H9 (cell line): ENCODE results near the gene SEMA5A. TPM values are rescaled to one million over a fixed set of nuclear protein-coding genes. Genes with fewer than 3 reads are reported as not detected.

Experiments used
- DNase-seq: peaks from one replicate; pipeline ENCODE4 v3.0.0-alpha.2; 2017
- H2AFZ ChIP-seq: one replicate; pipeline ENCODE4 v1.6.1; 2013; ENCODE audit warnings: mild to moderate bottlenecking, low read length, control low read depth, moderate library complexity
- H2AK5ac ChIP-seq: 2 replicates; pipeline ENCODE4 v1.6.1; 2013; ENCODE audit warnings: low read length, control low read depth, mixed read lengths; ENCODE audit not compliant: insufficient read length
- H2BK120ac ChIP-seq: one replicate; pipeline ENCODE4 v1.6.1; 2013; ENCODE audit warnings: low read depth, mild to moderate bottlenecking, low read length, control low read depth, inconsistent platforms; ENCODE audit not compliant: poor library complexity, severe bottlenecking
- H2BK12ac ChIP-seq: 2 replicates; pipeline ENCODE4 v1.6.1; 2013; ENCODE audit warnings: low read length, control low read depth, mixed read lengths, low read depth; ENCODE audit not compliant: insufficient read length
- H2BK15ac ChIP-seq: 2 replicates; pipeline ENCODE4 v1.6.1; 2013; ENCODE audit warnings: low read depth, low read length, control low read depth
- H2BK20ac ChIP-seq: one replicate; pipeline ENCODE4 v1.6.1; 2013; ENCODE audit warnings: low read depth, mild to moderate bottlenecking, low read length, control low read depth, inconsistent platforms; ENCODE audit not compliant: poor library complexity, severe bottlenecking
- H2BK5ac ChIP-seq: 2 replicates; pipeline ENCODE4 v1.6.1; 2013; ENCODE audit warnings: low read length, control low read depth, mixed read lengths; ENCODE audit not compliant: insufficient read length
- H3K14ac ChIP-seq: 2 replicates; pipeline ENCODE4 v1.6.1; 2013; ENCODE audit warnings: low read length, control low read depth; ENCODE audit not compliant: insufficient read depth
- H3K18ac ChIP-seq: 2 replicates; pipeline ENCODE4 v1.6.1; 2013; ENCODE audit warnings: low read depth, mild to moderate bottlenecking, mixed read lengths, low read length, control low read depth; ENCODE audit not compliant: insufficient read length
- H3K23ac ChIP-seq: 2 replicates; pipeline ENCODE4 v1.6.1; 2013; ENCODE audit warnings: low read length, control low read depth, mixed read lengths, low read depth; ENCODE audit not compliant: insufficient read length
- H3K23me2 ChIP-seq: 2 replicates; pipeline ENCODE4 v1.6.1; 2013; ENCODE audit warnings: low read depth, mild to moderate bottlenecking, mixed read lengths, low read length, control low read depth; ENCODE audit not compliant: insufficient read length, poor library complexity, severe bottlenecking
- H3K27ac ChIP-seq: 2 replicates; pipeline ENCODE4 v1.5.1; 2013; ENCODE audit warnings: low read length, control low read depth, mixed read lengths, low read depth; ENCODE audit not compliant: insufficient read length
- H3K27me3 ChIP-seq: 2 replicates; pipeline ENCODE4 v1.6.1; 2013; ENCODE audit warnings: low read length, control low read depth, inconsistent platforms; ENCODE audit not compliant: insufficient read depth
- H3K4ac ChIP-seq: 2 replicates; pipeline ENCODE4 v1.6.1; 2013; ENCODE audit warnings: low read depth, mild to moderate bottlenecking, control low read depth, inconsistent platforms, low read length, moderate library complexity
- H3K4me1 ChIP-seq: 2 replicates; pipeline ENCODE4 v1.6.1; 2013; ENCODE audit warnings: low read length, control low read depth, inconsistent platforms; ENCODE audit not compliant: insufficient read depth
- H3K4me2 ChIP-seq: 2 replicates; pipeline ENCODE4 v1.6.1; 2013; ENCODE audit warnings: low read length, control low read depth, mixed read lengths; ENCODE audit not compliant: insufficient read length, insufficient read depth
- H3K56ac ChIP-seq: 2 replicates; pipeline ENCODE4 v1.6.1; 2013; ENCODE audit warnings: low read depth, mild to moderate bottlenecking, mixed read lengths, low read length, control low read depth; ENCODE audit not compliant: insufficient read length
- H3K79me1 ChIP-seq: 2 replicates; pipeline ENCODE4 v1.6.1; 2013; ENCODE audit warnings: low read depth, mild to moderate bottlenecking, moderate library complexity, low read length, control low read depth, inconsistent platforms; ENCODE audit not compliant: insufficient read depth, poor library complexity, severe bottlenecking
- H3K79me2 ChIP-seq: 2 replicates; pipeline ENCODE4 v1.6.1; 2013; ENCODE audit warnings: low read length, control low read depth, inconsistent platforms; ENCODE audit not compliant: insufficient read depth
- H3K9ac ChIP-seq: 2 replicates; pipeline ENCODE4 v1.6.1; 2013; ENCODE audit warnings: low read length, control low read depth, mixed read lengths; ENCODE audit not compliant: insufficient read length; ENCODE audit errors: extremely low read depth
- H3K9me3 ChIP-seq: one replicate; pipeline ENCODE4 v1.6.1; 2013; ENCODE audit warnings: low read depth, low read length, inconsistent platforms; ENCODE audit not compliant: control insufficient read depth
- H3T11ph ChIP-seq: one replicate; pipeline ENCODE4 v1.6.1; 2013; ENCODE audit warnings: mild to moderate bottlenecking, low read length, control low read depth, inconsistent platforms
- H4K20me1 ChIP-seq: one replicate; pipeline ENCODE4 v1.6.1; 2013; ENCODE audit not compliant: control insufficient read depth, insufficient read length, insufficient read depth
- H4K5ac ChIP-seq: 2 replicates; pipeline ENCODE4 v1.6.1; 2013; ENCODE audit warnings: low read depth, mild to moderate bottlenecking, mixed read lengths, low read length, control low read depth; ENCODE audit not compliant: insufficient read length
- H4K8ac ChIP-seq: replicated peaks from 2 replicates; pipeline ENCODE4 v1.6.1; 2013; ENCODE audit warnings: low read length, control low read depth, mixed read lengths, low read depth; ENCODE audit not compliant: insufficient read length
- H4K91ac ChIP-seq: 2 replicates; pipeline ENCODE4 v1.6.1; 2013; ENCODE audit warnings: low read depth, mild to moderate bottlenecking, moderate library complexity, mixed read lengths, low read length, control low read depth; ENCODE audit not compliant: insufficient read length
- H3K27ac Mint-ChIP-seq, 3 experiments: 2 replicates in 2 of 3; 3 replicates in 1 of 3; pipeline ENCODE4 v1.8.0; 2020 to 2021; ENCODE audit warnings: mixed read lengths in 3 of 3, mild to moderate bottlenecking in 1 of 3, moderate library complexity in 1 of 3
- H3K27me3 Mint-ChIP-seq: 2 replicates; pipeline ENCODE4 v1.8.0; 2021; ENCODE audit warnings: low read depth, mild to moderate bottlenecking, moderate library complexity, mixed read lengths
- H3K36me3 Mint-ChIP-seq, 3 experiments: 2 replicates in 2 of 3; 3 replicates in 1 of 3; pipeline ENCODE4 v1.8.0; 2020 to 2021; ENCODE audit warnings: low read depth in 3 of 3, mixed read lengths in 3 of 3; ENCODE audit not compliant: insufficient read depth in 1 of 3
- H3K4me1 Mint-ChIP-seq, 2 experiments: 2 replicates each; pipeline ENCODE4 v1.8.0; 2020; ENCODE audit warnings: mixed read lengths in 2 of 2
- H3K4me3 Mint-ChIP-seq, 2 experiments: 2 replicates in 1 of 2; 3 replicates in 1 of 2; pipeline ENCODE4 v1.8.0; 2020 to 2021; ENCODE audit warnings: mild to moderate bottlenecking in 2 of 2, mixed read lengths in 2 of 2, moderate library complexity in 1 of 2
- H3K9me3 Mint-ChIP-seq, 2 experiments: 2 replicates in 1 of 2; 3 replicates in 1 of 2; pipeline ENCODE4 v1.8.0; 2020; ENCODE audit warnings: mild to moderate bottlenecking in 2 of 2, mixed read lengths in 2 of 2, moderate library complexity in 1 of 2
- CTCF ChIP-seq: fragments of 200-600 bp; sonication (generic); conservative IDR thresholded peaks from 3 replicates; pipeline ENCODE4 v1.8.0; 2021; ENCODE audit warnings: antibody characterized with exemption, mild to moderate bottlenecking
- WGBS: extraction: QIAGEN DNeasy Blood & Tissue Kit; methylation state at CpG from one replicate; pipeline ENCODE4 v1.1.7; 2013; ENCODE audit warnings: missing lambda C conversion rate, low lambda C conversion rate, mixed read lengths; ENCODE audit not compliant: insufficient read length; ENCODE audit errors: extremely low coverage; 5-methylcytosine and 5-hydroxymethylcytosine counted together
- total RNA-seq: library from RNA; stranded (reverse); gene quantifications from 2 replicates; pipeline ENCODE4 v1.2.1, GENCODE V29; 2021

The SEMA5A gene
- total RNA-seq, 1 experiment from 2014 or later, result 4.3 TPM

GRCh38 chr5:9124838-9125237 is 421.0 kb downstream of the SEMA5A start:
- Mint-ChIP-seq H3K4me1 (no peaks in the 10 kb centered on the region), H3K9me3 (no peaks in the 10 kb centered on the region), H3K27ac (no peak overlapping the region), H3K4me3 (no peak overlapping the region), H3K27me3 (no peaks in the 10 kb centered on the region), H3K36me3 (no peaks in the 10 kb centered on the region)
- H2BK12ac ChIP-seq, result no peak overlapping the region
- no peak overlapping the region for H4K8ac ChIP-seq
- H2BK5ac ChIP-seq, result no peak overlapping the region
- H4K20me1 ChIP-seq, result no peaks in the 10 kb centered on the region
- no peak overlapping the region for H2AK5ac ChIP-seq
- H3K27me3 ChIP-seq, result no peaks in the 10 kb centered on the region
- H4K5ac ChIP-seq, result no peak overlapping the region
- H4K91ac ChIP-seq, result no peak overlapping the region
- no peaks in the 10 kb centered on the region for H3K4me1 ChIP-seq
- H3K9me3 ChIP-seq, result no peaks in the 10 kb centered on the region
- H3K79me2 ChIP-seq, result no peaks in the 10 kb centered on the region
- no peaks in the 10 kb centered on the region for H3K79me1 ChIP-seq
- H3K27ac ChIP-seq, result no peak overlapping the region
- H3K9ac ChIP-seq, result no peak overlapping the region
- no peak overlapping the region for H3K18ac ChIP-seq
- H2BK120ac ChIP-seq, result no peak overlapping the region
- no peak for TF ChIP-seq CTCF
- no peak overlapping the region for H2BK15ac ChIP-seq
- WGBS, result no CpG with 5 or more reads among the region's 6 CpGs
- H3K23ac ChIP-seq, result no peak overlapping the region
- H3K4me2 ChIP-seq, result no peak overlapping the region
- no peak overlapping the region for H2AFZ ChIP-seq
- no peaks in the 10 kb centered on the region for H3K23me2 ChIP-seq
- no peak overlapping the region for H3K4ac ChIP-seq
- no peak overlapping the region for H3K56ac ChIP-seq
- H2BK20ac ChIP-seq, result no peak overlapping the region
- no peak overlapping the region for H3T11ph ChIP-seq
- H3K14ac ChIP-seq, result no peak overlapping the region
- no peak for DNase-seq
